Measurements from ENCODE around the gene DCST1. TPM values are rescaled to one million over a fixed set of nuclear protein-coding genes. Genes with fewer than 3 reads are reported as not detected.

DCST1 gene
- total RNA-seq, 4 donors from 2014 or later: not detected

- no peak for TF ChIP-seq CTCF (IDR thresholded peaks at IDR 0.05; ENCODE audit: low read depth)
Observed at GRCh38 chr1:155063550-155064110, 30.0 kb downstream of the DCST1 start, which contains the start of gene EFNA4. Gene EFNA4, plus strand, starts transcription at chr1:155063740. Its CDS starts 84 bp downstream, at chr1:155063824.

GRCh38 chr1:155064111-155064831 is 30.6 kb downstream of the DCST1 start:
- TF ChIP-seq CTCF (IDR thresholded peaks at IDR 0.05; ENCODE audit: low read depth): no peak

GRCh38 chr1:155064832-155065429 is 31.3 kb downstream of the DCST1 start:
- TF ChIP-seq CTCF (IDR thresholded peaks at IDR 0.05; ENCODE audit: low read depth): no peak

- no peak for TF ChIP-seq CTCF (IDR thresholded peaks at IDR 0.05; ENCODE audit: low read depth)
Observed at GRCh38 chr1:155066777-155067176, 33.2 kb downstream of the DCST1 start.

- TF ChIP-seq CTCF (IDR thresholded peaks at IDR 0.05; ENCODE audit: low read depth): no peak
Observed at GRCh38 chr1:155068599-155068998, 35.0 kb downstream of the DCST1 start.

- TF ChIP-seq CTCF (IDR thresholded peaks at IDR 0.05; ENCODE audit: low read depth): no peak
Observed at GRCh38 chr1:155069551-155070157, 36.0 kb downstream of the DCST1 start.

DNA sequence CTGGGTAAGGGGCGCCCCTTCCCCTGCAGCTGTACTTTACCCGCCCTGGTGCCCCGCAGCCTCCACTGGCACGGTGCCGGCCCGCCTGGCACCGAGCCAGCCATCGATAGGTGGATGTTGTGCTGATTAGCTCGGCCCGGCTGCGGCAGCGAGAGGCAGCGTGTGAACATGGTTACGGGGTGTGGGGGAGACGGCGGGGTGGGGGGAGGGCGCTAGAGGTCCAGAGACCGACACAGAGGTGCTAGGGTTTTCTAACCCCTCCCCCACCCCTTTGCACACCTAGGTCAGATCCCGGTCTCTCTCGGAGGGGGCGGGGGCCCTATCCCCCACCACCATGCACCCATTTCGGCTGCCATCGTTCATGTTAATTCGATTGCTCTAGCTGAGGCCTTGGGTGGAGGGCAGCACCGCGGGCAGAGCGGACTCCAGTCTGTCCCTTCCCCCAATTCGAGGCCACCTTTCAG is 36.6 kb downstream of the DCST1 start:
- TF ChIP-seq CTCF (IDR thresholded peaks at IDR 0.05; ENCODE audit: low read depth): no peak

Measured in subcutaneous adipose tissue (tissue), 4 donors.